IPS-NIHi7 (cell line): ENCODE data around the gene HRH2.
"Not testable (repeated sequence)": the region's sequence is repeated elsewhere in the genome, so short reads cannot be mapped to it uniquely, and the experiment has no call there.

Source experiments
- DNase-seq: peaks from one replicate; pipeline ENCODE4 v3.0.0; 2012; ENCODE audit warnings: mixed read lengths; ENCODE audit errors: extremely low spot score

Gene HRH2, protein sequence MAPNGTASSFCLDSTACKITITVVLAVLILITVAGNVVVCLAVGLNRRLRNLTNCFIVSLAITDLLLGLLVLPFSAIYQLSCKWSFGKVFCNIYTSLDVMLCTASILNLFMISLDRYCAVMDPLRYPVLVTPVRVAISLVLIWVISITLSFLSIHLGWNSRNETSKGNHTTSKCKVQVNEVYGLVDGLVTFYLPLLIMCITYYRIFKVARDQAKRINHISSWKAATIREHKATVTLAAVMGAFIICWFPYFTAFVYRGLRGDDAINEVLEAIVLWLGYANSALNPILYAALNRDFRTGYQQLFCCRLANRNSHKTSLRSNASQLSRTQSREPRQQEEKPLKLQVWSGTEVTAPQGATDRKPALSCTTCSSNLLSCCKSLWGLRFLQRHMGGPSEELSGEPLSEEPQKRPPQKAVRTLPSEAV

DNA sequence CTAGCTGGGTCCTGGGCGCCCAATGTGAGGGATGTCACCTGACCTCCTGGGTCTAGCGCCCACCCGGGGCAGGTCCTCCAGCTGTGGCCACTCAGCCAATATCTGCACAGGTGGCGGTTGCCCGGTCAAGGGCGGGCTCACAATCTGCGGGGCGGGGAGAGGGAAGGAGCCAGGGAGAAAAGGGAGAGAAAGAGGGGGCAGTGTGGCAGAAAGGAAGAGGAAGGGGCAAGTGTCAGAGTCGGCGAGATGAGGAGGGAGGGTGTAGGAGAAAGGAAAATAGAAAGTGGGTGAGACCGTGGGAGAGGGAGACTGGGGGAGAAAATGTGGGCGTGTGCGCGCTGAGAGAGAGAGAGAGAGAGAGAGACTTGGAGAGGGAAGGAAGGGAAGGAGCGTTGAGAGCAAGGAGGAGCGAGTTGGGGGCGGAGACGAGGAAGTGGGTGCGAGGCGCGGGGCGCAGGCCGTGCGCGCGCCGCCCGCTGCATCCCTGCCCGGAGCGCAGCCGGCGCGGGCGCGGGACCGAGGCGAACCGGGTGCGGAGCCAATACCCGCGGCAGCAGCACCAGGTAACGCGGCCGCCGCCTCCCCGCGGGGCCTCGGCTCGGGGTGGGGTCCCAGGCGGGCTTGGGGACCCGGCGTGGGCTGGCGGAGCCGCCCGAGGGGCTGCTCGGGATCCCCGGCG, at the start of gene HRH2:
Gene HRH2 (plus strand): TSS at position 479 of the 679 bp plus-strand sequence. CDS start 25,163 bp downstream, outside the sequence.
- DNase-seq = peak; percentile 63

DNA sequence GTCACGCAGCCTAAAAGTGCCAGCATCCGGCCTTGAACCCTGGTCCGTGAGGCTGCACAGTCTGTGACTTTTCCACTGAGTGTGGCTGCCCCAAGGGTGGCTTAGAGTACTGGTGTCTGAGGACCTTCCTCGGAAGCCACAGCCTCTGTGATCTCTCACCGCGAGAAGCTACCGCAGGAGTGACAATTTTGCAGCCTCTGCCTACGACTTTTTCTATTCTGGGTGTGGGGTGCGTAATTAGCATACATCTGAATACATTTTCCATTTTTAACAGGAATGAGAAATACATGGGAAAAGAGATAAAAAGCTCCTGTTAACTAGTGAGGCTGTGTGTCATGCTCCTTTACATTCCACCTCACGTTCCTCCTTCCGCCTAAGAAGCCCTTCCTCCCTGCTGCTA, 48.3 kb upstream of the HRH2 start:
- no peak for DNase-seq

DNA sequence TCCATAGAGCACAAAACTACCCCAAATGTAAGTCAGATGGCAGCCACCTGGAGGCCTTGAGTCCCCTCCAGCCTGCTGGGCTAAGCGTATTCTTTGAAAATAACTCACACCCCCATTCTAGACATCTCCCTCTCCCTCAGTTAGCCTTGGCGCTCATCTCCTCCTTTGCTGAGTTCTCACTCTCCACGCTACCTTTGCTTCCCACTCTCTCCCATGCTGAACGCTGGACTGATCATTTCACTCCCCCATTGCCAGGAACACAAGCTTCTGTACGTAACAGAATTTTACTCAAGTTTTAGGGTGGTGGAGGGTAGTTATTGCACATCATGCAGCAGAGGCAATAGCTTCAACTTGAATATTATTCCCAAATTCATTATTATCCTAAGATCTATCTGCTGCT, 47.5 kb upstream of the HRH2 start:
- no peak for DNase-seq

DNA sequence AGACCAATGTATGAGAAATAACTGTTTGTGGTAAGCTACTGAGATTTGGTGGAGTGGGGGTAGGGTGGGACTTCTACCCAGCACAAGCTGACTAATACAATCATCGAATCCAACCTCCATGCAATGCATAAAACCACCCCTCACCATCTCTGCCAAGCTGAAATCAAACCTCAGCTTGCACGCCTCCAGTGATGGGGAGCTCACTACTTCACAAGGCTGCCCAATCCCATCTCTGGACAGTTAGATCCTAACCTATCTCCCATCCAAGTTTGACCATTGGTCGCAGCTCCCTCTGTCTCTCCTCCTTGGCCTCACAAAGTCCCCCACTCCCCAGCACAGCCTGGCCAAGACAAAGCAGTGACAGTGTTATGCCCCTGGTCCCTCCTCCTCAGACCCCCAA, 47.0 kb upstream of the HRH2 start:
- DNase-seq = no peak

DNA sequence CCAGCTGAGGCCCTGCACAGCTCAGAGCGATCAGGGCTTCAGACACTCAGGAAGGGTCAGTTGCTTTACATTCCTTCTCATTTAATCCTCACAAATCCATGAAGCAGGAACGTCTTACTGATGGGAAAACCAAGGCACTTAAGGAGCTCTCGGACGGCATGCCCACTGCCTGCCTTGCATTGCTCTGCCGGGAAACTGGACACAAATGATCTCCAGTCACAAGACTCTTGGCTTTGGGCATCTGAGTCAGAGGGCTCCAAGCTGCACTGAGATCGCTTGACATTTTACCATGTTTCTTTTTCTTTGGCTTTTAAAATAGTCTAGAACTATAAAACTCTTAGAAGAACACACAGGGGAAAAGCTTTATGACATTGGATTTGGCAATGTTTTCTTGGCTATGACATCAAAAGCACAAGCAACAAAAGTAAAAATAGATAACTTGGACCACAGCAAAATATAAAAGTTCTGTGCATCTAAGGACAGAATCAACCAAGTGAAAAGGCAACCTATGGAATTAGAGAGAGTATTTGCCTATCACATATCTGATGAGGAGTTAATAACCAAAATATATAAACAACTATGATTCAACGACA, 43.6 kb upstream of the HRH2 start:
- DNase-seq = no peak

DNA sequence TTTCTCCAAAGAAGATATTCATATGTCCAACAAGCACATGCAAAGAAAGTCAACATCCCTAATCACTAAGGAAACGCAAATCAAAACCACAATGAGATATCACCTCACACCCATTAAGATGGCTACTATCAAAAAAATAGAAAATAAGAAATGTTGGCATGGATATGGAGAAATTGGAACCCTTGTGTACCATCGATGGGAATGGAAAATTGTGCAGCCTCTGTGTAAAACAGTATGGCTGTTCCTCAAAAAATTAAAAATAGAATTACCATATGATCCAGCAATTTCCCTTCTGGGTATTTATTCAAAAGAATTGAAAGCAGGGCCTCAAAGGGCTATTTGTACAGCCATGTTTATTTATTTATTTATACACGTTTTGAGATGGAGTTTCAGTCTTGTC, 43.0 kb upstream of the HRH2 start:
- no peak for DNase-seq

DNA sequence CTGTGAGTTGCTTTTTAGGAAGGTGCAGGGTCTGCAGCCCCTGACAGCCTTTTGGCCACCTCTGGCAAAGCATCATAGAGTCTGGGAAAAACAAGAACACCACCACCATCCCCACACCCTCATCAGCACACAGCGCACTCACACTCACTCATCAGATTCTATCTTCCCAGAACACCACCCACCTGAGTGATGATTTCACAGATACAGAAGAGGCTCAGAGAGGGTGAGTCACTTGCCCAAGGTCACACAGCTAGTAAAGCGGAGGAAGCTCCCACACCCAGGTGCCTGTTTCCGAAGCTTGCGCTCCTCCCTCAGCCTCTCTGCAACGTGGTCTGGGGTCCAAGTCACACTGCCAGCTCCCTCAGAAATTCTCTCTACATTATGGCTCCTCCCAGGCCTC, 41.8 kb upstream of the HRH2 start:
- no peak for DNase-seq

DNA sequence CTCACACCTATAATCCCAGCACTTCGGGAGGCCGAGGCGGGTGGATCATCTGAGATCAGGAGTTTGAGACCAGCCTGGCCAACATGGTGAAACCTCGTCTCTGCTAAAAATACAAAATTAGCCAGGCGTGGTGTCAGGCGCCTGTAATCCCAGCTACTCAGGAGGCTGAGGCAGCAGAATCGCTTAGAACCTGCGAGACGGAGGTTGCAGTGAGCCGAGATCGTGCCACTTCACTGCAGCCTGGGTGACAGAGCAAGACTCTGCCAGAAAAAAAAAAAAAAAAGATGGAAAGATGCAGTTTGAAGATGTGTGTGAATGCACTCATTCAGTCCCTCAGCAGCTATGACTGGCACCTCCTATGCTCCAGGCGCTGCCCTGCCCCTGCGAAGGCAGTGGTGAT, 41.3 kb upstream of the HRH2 start:
- not testable (repeated sequence) for DNase-seq

DNA sequence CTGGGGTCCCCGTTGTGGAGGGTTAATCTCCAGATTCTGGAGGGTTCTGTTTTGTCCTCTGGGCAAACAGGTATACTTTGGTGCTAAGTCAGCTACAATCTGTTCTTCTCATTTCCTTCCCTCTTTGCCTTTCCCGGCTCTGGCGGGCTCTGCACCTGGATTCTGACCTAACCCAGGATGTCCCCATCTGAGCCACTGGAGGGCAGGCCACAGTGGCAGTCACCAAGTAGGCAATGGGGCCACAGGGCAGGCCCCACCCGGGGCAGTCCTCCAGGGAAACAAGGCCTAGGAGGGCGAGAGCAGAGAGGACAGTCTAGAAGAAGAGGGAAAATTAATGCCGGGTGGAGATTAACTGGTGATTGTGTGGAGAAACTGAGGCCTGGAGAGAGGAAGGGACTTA, 40.4 kb upstream of the HRH2 start:
- DNase-seq = peak; percentile 78

DNA sequence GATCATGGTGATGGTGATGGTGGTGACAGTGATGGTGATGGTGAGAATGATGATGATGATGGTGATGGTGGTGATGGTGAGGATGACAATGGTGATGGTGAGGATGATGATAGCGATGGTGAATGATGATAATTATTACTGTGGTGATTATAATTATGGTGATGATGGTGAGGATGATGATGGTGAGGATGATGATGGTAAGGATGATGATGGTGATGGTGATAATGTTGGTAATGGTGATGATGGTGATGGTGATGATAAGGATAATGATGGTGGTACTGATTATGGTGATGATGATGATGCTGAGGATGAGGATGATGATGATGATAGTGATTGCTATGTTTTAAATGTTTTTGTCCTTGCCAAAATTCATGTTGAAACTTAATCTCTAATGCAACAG, 37.3 kb upstream of the HRH2 start:
- no peak for DNase-seq

DNA sequence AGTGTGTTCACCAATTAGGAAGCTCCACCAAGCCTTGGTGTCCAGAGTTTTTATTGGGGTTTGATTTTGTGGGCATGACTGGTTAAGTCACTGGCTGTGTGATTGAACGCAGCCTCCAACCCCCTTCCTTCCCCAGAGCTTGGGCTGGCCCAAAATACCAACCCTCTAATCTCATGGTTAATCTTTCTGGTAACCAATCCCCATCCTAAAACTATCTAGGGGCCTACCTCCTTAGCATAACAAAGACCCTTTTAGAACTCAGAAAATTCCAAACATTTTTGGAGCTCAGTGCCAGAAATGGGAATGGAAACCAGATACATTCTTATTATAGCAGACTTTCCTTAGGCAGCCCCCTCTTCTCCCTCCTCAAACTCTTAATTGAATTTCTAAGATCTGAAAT, 35.9 kb upstream of the HRH2 start:
- no peak for DNase-seq

DNA sequence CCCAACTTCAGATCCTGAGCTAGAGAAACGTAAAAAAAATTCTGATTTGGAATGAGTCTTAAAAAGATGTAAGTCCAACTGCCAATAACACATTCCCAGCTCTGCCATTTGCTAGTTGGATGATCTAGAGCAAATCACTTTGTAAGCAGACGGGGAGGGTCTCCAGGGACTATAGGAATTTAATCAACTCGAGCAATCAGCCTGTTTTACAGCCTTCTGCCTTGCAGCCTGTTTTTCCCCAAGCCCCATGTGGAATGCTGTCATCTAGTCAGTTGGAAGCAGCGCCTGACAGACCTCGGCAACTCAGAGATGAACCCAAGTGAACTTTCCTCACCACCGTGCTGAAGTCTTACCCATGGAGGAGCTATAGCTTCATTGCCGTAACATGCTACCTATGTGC, 34.8 kb upstream of the HRH2 start:
- no peak for DNase-seq

DNA sequence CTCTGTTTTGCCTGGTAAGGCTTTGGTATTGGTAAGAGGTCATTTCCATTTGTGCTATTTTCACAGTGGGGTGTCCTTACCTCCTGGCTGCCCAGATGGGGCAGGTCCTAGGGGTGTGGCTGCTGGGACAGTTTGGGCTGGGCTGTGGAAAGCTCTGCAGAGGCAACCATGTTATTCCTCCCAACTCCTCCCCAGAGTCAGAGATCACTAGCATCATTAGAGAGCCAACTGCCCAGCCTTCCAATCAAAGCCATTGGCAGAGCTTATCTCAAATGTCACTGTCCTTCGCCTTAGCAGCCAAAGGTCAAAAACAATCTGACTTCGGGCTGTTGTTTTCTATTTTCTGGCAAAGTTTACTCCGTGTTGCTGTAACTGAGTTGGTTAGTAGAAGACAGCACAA, 33.6 kb upstream of the HRH2 start:
- no peak for DNase-seq

DNA sequence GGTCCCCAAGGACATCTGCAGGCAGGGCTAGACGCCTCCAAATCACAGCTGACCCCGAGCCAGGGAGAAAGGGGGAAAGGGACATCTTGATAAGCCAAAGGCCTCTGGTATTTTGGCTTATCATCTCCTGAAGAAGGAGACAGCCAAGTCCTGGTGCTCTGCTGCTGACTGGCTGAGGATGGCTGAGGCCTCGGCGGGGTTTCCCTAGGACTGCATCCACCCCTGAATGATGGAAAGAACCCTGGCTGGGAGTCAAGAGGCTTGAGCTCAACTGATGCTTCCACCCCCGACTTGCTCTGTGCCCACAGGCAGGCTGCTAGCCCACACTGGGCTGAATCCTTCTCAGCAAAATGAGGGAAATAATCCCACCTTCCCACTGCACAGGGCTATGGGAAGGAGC, 30.9 kb upstream of the HRH2 start:
- DNase-seq = no peak

DNA sequence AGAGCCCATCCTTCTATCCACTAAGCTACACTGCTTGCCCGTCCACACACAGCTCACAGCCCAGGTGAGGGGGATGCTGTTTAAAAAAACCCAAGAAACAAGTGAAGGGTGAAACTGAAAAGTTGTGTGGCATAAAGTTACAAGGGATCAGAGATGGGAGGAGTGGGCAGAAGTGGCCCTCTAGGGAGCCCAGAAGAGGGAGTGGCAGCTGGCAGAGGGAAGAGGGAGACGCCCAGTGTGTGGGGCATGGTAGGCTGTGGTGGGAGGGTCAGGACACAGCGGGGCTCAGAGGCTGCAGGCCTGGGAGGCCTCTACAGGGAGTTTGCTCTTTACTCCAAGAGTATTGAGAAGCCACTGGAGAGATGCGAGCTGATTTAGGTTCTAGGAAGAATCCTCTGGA, 30.1 kb upstream of the HRH2 start:
- no peak for DNase-seq

DNA sequence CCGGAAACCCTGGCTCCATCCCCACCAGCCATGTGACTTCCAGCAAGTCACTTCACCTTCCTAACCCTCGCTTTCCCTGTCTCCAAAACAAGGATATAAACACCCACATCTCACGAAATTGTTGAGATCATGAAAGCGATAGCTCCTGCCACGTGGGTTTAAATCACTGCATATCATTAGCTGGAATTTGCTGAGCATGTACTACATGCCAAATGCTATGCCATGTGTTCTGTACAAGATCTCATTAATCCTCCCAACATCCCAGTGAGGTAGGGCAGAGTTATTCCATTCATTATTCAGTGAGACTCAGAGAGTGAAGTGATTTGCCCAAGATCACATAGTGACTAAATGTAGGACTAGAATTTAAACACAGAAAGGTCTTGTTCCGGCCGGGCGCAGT, 29.2 kb upstream of the HRH2 start:
- DNase-seq = no peak

DNA sequence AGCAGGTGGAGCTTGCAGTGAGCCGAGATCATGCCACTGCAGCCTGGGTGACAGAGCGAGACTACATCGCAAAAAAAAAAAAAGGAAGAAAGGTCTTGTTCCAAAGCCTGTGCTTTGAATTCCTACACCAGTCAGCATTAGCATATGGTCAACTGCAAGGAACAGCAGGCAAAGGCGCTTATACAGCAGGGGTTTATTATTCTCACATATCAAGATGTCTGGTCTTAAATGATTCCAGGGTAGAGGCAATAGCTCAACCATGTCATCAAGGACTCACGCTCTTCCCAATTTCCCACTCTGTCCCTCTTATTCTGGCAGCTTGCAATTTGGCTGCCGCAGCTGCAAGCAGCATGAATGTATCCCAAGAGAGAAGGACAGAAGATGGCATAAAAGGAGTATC, 28.6 kb upstream of the HRH2 start:
- DNase-seq = no peak

DNA sequence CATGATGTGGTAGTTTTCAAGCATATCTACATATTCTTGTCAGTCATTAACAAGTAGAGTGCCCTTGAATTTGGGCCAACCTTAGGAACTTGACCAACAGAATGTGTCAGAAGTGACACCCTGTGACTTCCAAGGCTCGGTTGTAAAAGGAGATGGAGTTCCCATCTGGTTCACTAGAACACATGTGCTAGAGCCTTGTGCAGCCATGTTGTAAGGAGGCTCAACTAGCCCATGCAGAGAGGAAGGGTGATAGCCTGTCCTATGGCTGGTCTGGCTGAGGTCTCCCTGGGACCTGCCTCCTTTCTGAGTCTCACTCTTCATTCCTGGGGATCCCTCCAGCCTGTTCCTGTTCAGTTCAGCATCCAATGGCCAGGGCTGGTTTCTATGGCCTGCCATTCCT, 28.1 kb upstream of the HRH2 start:
- DNase-seq = no peak

DNA sequence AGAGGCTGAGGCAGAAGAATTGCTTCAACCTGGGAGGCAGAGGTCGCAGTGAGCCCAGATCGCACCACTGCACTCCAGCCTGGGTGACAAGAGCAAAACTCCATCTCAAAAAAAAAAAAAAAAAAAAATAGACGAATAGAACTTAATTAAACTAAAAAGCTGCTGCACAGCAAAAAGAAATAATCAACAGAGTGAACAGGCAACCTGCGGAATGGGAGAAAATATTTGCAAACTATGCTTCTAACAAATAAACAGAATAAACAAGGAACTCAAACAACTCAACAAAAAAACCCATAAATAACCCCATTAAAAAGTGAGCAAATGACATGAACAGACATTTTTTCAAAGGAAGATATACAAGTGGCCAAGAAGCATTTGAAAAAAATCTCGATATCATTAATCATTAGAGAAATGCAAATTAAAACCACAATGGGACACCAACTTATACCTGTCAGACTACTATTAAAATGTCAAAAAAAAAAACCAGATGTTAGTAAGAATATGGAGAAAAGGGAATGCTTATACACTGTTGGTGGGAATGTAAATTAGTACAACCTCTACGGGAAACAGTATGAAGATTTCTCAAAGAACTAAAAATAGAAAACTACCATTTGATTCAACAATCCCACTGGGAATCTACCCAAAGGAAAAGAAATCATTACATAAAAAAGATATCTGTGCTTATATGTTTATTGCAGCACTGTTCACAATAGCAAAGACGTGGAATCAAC, 21.9 kb upstream of the HRH2 start:
- DNase-seq = no peak

DNA sequence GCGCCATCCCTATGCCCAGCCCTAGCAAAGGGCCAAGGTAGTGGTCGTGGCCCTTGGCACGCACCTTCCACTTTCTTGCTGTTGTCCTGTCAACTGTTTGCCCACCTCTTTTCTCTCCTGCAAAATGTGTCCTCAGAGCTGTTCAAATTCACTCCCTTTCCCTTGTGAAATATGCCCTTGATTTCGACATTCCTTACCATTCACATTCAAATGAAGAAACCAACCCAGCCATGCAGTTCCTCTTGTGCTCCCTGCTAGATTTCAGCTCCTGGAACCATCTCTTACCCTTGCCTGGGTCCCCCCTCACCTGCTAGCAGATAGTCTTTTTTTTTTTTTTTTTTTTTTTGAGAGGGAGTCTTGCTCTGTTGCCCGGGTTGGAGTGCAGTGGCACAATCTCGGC, 19.6 kb upstream of the HRH2 start:
- DNase-seq = peak; percentile 48

DNA sequence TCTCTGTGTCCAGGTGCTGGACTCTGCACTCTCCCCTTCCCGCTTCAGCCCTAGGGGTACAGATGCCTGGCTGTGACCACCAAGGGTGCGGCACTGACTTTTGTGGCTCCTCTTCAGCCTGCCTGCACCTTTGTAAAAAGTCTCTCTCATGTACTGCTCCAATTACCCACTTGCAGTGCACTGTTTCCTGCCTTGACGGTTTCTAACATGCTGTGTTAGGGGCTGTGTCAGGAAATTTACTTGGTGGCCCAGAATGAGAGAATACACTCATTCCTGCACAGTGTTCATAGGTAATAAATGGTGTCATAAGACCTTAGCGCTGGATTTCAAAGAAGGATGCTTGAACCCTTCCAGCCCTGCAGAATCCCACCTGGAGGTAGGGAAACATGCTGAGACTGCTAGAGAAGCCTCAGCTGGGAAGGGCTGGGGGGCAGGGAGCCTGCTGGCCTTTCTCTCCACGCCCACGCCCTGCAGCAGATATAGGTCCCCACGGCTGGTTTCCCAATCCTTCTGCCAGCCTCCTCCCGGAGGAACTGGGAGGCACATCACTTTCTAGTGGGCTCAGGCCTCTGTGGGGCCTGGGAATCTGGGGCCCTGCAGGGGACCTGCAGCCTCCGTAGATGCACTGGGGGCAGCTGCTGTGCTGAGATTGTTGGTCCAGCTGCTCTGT, 17.6 kb upstream of the HRH2 start:
- DNase-seq = no peak

DNA sequence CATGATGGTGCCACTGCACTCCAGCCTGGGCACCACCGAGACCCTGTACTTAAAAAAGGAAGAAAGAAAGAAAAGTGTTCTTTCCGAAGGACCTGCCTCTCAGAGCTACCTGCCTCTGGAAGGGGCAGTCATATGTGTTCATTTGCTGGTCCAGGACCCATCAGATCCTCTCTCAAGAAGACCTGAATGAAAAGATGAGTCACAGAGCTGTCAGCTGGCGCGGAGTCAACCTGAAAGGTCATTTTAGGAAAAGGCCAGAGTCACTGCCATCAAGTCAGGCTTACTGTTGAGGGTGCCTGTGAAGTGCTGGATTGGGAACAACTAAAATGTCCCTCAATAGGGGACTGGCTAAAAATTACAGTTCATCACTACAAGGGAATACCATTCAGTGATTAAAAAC, 14.9 kb upstream of the HRH2 start:
- no peak for DNase-seq
